Kidney epithelial cell (primary cell): ENCODE measurements around the gene CCDC85C. TPM values are rescaled to one million over a fixed set of nuclear protein-coding genes. Genes with fewer than 3 reads are reported as not detected.
A peak's percentile ranks its signal among the peaks of the same experiment; 100 is the strongest.

ENCODE experiments used
- DNase-seq: peaks from one replicate; pipeline ENCODE4 v3.0.0-alpha.2; 2010; ENCODE audit warnings: low read depth
- H3K27me3 ChIP-seq: 2 replicates; pipeline ENCODE4 v1.6.0; 2011; ENCODE audit warnings: low read length; ENCODE audit not compliant: control insufficient read depth, insufficient read depth
- H3K36me3 ChIP-seq: 2 replicates; pipeline ENCODE4 v1.5.1; 2011; ENCODE audit warnings: low read length; ENCODE audit not compliant: control insufficient read depth, insufficient read depth
- H3K4me3 ChIP-seq: 2 replicates; pipeline ENCODE4 v1.5.1; 2011; ENCODE audit warnings: low read depth, mild to moderate bottlenecking, control low read depth, low read length
- CTCF ChIP-seq: IDR thresholded peaks from 2 replicates; pipeline ENCODE4 v1.5.1; 2011; ENCODE audit warnings: mild to moderate bottlenecking, moderate library complexity, low read length, control low read depth, inconsistent platforms; ENCODE audit not compliant: insufficient read depth, poor library complexity, severe bottlenecking
- total RNA-seq: library from RNA; depleted of rRNA; stranded (reverse); fragments of >200 nt; gene quantifications from 2 replicates; pipeline ENCODE4 v1.2.3, GENCODE V29; 2015

Gene CCDC85C
- total RNA-seq, 1 donor from 2014 or later: 32.4 TPM

GRCh38 chr14:99612738-99613330 is 8.8 kb upstream of the CCDC85C start:
- Histone ChIP-seq H3K4me3 (no peak overlapping the region), H3K36me3 (no peaks in the 10 kb centered on the region), H3K27me3 (no peaks in the 10 kb centered on the region)
- no peak for TF ChIP-seq CTCF
- DNase-seq: no peak

GRCh38 chr14:99612071-99612737 is 8.2 kb upstream of the CCDC85C start:
- Histone ChIP-seq H3K36me3 (no peaks in the 10 kb centered on the region), H3K4me3 (no peak overlapping the region), H3K27me3 (no peaks in the 10 kb centered on the region)
- no peak for DNase-seq
- TF ChIP-seq CTCF: no peak

GRCh38 chr14:99611646-99612045 is 7.6 kb upstream of the CCDC85C start:
- Histone ChIP-seq H3K27me3 (no peaks in the 10 kb centered on the region), H3K4me3 (no peak overlapping the region), H3K36me3 (no peaks in the 10 kb centered on the region)
- DNase-seq: no peak
- TF ChIP-seq CTCF: no peak

GRCh38 chr14:99609245-99610170 is 5.5 kb upstream of the CCDC85C start:
- Histone ChIP-seq H3K27me3 (no peaks in the 10 kb centered on the region), H3K4me3 (no peak overlapping the region), H3K36me3 (no peaks in the 10 kb centered on the region)
- DNase-seq: no peak
- peak; percentile 57 for TF ChIP-seq CTCF

- DNase-seq: no peak
- Histone ChIP-seq H3K27me3 (no peaks in the 10 kb centered on the region), H3K4me3 (no peak overlapping the region), H3K36me3 (no peaks in the 10 kb centered on the region)
- TF ChIP-seq CTCF: no peak
Observed at GRCh38 chr14:99608591-99608990, 4.6 kb upstream of the CCDC85C start.
